A673 (cell line): ENCODE data around the gene SIGLEC6. TPM values are rescaled to one million over a fixed set of nuclear protein-coding genes. Genes with fewer than 3 reads are reported as not detected.

ENCODE experiments used
- BruUV-seq: library from RNA; stranded (reverse); fragments of 400-500 nt; replicated peaks from 2 replicates; lab custom pipeline; 2021; lab: Mats Ljungman, UMichigan
- CTCF ChIA-PET: fragments of 300-600 bp; sonication (Branson Sonifier 250); formaldehyde crosslinking; loops from one replicate; lab custom pipeline; 2022; ENCODE audit warnings: antibody characterized with exemption; lab: Charles Lee
- POLR2A ChIA-PET: fragments of 300-600 bp; sonication (Branson Sonifier 250); formaldehyde crosslinking; loops from one replicate; lab custom pipeline; 2022; ENCODE audit warnings: antibody characterized with exemption; ENCODE audit not compliant: low non-redundant PET; lab: Charles Lee
- DNase-seq: peaks from one replicate; pipeline ENCODE4 v3.0.0-alpha.2; 2015; ENCODE audit warnings: low spot score
- H3K27ac ChIP-seq: fragments of 200-600 bp; sonication (generic); 2 replicates; pipeline ENCODE4 v1.5.1; 2016; ENCODE audit warnings: mixed run types, low read depth, mild to moderate bottlenecking, mixed read lengths, antibody characterized with exemption, low read length; ENCODE audit not compliant: poor library complexity, severe bottlenecking
- H3K27me3 ChIP-seq: fragments of 200-600 bp; sonication (generic); replicated peaks from 2 replicates; pipeline ENCODE4 v1.6.1; 2017; ENCODE audit warnings: mixed run types, low read depth, mild to moderate bottlenecking, mixed read lengths, antibody characterized with exemption, low read length; ENCODE audit not compliant: insufficient read depth, poor library complexity
- H3K36me3 ChIP-seq: fragments of 200-600 bp; sonication (generic); 2 replicates; pipeline ENCODE4 v1.6.1; 2016; ENCODE audit warnings: mixed run types, mild to moderate bottlenecking, mixed read lengths, antibody characterized with exemption, low read length; ENCODE audit not compliant: insufficient read depth, poor library complexity, severe bottlenecking
- H3K4me1 ChIP-seq: fragments of 200-600 bp; sonication (generic); 2 replicates; pipeline ENCODE4 v1.6.1; 2017; ENCODE audit warnings: mixed run types, mild to moderate bottlenecking, mixed read lengths, antibody characterized with exemption, low read length; ENCODE audit not compliant: insufficient read depth, poor library complexity, severe bottlenecking
- H3K4me3 ChIP-seq: fragments of 200-600 bp; sonication (generic); 2 replicates; pipeline ENCODE4 v1.5.1; 2016; ENCODE audit warnings: low read depth, mixed run types, mild to moderate bottlenecking, mixed read lengths, low read length; ENCODE audit not compliant: poor library complexity, severe bottlenecking
- H3K9me3 ChIP-seq: fragments of 200-600 bp; sonication (generic); 2 replicates; pipeline ENCODE4 v1.6.1; 2016; ENCODE audit warnings: mixed run types, low read depth, mild to moderate bottlenecking, mixed read lengths, antibody characterized with exemption, low read length; ENCODE audit not compliant: poor library complexity, severe bottlenecking
- CTCF ChIP-seq: fragments of 300-800, 200-600 bp; sonication (generic); conservative IDR thresholded peaks from 2 replicates; pipeline ENCODE4 v1.5.1; 2017; ENCODE audit warnings: low read depth, mild to moderate bottlenecking, antibody characterized with exemption, low read length, moderate library complexity, mixed read lengths
- EZH2 ChIP-seq: fragments of 200-600 bp; sonication (generic); IDR thresholded peaks from 2 replicates; pipeline ENCODE4 v1.6.1; 2017; ENCODE audit warnings: borderline replicate concordance, low read depth, mild to moderate bottlenecking, mixed read lengths, antibody characterized with exemption, low read length; ENCODE audit not compliant: poor library complexity, severe bottlenecking
- intact Hi-C: fragments of 100-400 bp; cut with micrococcal nuclease; formaldehyde crosslinking; loops from one replicate; pipeline ENCODE4 v1.10.0; 2022; ENCODE audit not compliant: unreplicated experiment
- total RNA-seq: library from RNA; stranded (reverse); gene quantifications from 2 replicates; pipeline ENCODE4 v1.2.3, GENCODE V29; 2021

The SIGLEC6 gene
- total RNA-seq, 1 experiment from 2014 or later, result not detected

DNA sequence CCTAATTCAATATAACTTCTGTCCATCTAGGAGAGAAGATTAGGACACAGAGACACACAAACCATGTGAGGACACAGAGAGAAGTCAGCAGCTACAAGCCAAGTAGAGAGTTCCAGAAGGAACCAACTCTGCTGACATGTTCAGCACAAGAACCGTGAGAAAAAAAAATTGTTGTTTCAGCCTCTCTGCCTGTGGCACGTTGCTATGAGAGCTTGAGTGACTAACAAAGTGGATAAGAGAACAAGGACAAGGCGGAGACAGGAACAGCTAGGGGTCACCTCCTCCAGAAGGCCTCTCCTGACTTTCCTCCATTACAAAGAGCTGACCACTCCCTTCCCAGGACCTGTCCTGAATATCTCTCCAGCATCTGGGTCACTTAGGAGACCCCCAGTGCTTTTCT is 24.3 kb downstream of the SIGLEC6 start:
- DNase-seq, result no peak
- intact Hi-C loops, result no loop called here
- TF ChIP-seq EZH2 (no peak), CTCF (no peak)
- POLR2A ChIA-PET, result no interaction called here
- H3K36me3 ChIP-seq, result no peaks in the 10 kb centered on the region
- H3K4me1 ChIP-seq, result no peaks in the 10 kb centered on the region
- peaks cover 68% of the 10 kb centered on the region for H3K27me3 ChIP-seq
- BruUV-seq, result no TSS peak
- H3K27ac ChIP-seq, result no peak overlapping the region
- CTCF ChIA-PET, result no interaction called here
- H3K4me3 ChIP-seq, result no peak overlapping the region
- H3K9me3 ChIP-seq, result no peaks in the 10 kb centered on the region

GRCh38 chr19:51505904-51506303 is 25.6 kb downstream of the SIGLEC6 start:
- Histone ChIP-seq H3K4me3 (no peak overlapping the region), H3K27ac (no peak overlapping the region), H3K4me1 (no peaks in the 10 kb centered on the region), H3K9me3 (no peaks in the 10 kb centered on the region), H3K36me3 (no peaks in the 10 kb centered on the region), H3K27me3 (peaks cover 57% of the 10 kb centered on the region)
- TF ChIP-seq CTCF, result no peak
- TF ChIP-seq EZH2, result no peak
- no TSS peak for BruUV-seq
- CTCF ChIA-PET, result no interaction called here
- intact Hi-C loops, result no loop called here
- DNase-seq, result no peak
- POLR2A ChIA-PET, result no interaction called here

GRCh38 chr19:51503896-51504295 is 27.6 kb downstream of the SIGLEC6 start:
- intact Hi-C loops, result no loop called here
- no peaks in the 10 kb centered on the region for H3K36me3 ChIP-seq
- no peak for DNase-seq
- H3K9me3 ChIP-seq, result no peaks in the 10 kb centered on the region
- H3K27me3 ChIP-seq, result peaks cover 38% of the 10 kb centered on the region
- no peak overlapping the region for H3K27ac ChIP-seq
- POLR2A ChIA-PET, result no interaction called here
- TF ChIP-seq EZH2 (no peak), CTCF (no peak)
- no peaks in the 10 kb centered on the region for H3K4me1 ChIP-seq
- CTCF ChIA-PET, result no interaction called here
- no peak overlapping the region for H3K4me3 ChIP-seq
- no TSS peak for BruUV-seq
